ENCODE results near the gene ELOB.
"Not testable (repeated sequence)": the region's sequence is repeated elsewhere in the genome, so short reads cannot be mapped to it uniquely, and the experiment has no call there.

Gene ELOB

DNA sequence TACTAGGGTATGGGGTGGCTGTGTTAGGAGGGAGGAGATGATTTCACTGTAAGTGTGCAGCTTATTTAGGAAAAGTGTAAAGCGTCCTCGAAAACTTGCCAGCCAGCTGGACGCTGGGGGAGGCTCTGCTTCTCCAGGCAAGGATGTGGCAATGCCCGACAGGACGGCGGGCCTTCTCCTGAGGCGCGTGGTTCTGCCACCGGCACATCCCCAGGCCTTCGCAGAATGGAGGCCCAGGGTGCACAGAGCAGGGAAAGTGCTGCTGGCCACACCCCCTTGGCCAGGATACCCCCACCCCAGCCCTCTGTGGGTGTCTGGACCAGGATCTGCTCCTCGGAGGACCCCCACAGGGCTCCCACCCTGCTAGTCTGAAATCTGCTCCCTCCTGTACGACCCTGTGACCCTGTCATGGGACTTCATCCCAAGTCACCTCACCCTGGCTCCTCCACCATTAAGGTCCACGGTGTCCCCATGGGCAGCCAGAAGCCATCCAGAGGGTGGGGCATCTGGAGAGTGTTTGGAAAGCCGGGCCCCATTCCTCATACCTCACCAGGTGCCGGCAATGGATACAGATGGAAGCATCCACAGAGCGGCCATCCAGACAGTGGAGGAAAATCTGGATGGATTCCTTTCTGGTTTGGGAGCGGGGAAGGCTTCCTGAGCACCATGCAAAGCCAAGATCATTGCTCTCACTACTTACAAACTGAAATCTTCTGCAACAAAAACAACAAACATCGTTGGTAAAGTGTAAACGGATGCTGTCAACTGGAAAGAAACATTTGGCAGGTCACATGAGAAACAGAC, 33.9 kb downstream of the ELOB start:
- DNase-seq: no peak

DNA sequence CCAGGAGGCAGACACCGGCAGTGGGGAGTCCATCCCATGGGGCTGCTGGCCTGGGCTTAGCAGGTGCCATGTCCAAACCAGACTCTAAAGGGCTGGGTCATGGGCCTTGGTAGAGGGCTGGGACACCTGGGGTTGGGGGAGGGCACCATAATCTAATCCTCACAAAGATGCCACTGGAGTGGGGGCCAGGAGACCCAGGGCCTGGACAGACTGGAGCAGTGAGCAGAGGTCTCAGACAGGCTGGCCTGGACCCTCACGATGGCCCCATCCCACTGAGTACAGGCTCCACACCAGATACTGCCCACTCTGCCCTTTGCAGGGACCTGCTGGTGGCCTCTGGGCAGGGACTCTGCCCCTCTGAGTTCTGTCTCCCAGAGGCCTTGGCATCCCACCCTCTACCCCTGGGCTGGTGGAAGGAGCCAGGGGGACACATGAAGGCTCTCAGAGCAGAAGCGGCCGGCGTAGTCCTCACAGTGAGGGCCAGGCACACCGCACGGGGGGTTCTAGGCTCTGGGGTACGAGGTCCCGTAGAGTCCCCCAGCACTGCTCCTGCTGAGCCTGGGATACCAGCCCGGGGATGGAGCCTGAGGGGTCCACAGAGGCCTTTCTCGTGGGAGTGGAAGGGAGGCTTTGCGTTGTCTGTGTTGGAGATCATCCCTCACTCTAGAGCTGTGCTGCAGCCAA, 34.6 kb downstream of the ELOB start:
- no peak for DNase-seq

DNA sequence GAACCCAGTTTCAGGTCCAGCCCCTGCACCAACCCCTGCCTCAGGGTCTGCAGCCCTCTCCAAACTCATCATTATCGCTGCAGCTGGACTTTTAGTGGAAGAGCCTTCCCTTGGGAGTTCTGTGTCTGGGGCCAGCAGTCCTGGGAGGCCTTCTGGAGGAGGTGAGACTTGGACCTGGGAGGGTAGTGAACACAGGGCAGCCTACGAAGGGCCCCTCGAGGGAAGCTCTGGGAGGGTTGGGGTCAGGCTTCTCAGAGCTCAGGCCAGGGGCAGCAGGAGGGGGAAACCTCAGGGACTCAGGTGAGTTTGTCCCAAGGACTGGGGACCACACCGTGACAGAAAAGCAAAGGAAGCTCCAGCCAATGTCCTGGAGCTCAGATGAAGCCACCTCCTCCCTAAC, 35.9 kb downstream of the ELOB start:
- DNase-seq: no peak

DNA sequence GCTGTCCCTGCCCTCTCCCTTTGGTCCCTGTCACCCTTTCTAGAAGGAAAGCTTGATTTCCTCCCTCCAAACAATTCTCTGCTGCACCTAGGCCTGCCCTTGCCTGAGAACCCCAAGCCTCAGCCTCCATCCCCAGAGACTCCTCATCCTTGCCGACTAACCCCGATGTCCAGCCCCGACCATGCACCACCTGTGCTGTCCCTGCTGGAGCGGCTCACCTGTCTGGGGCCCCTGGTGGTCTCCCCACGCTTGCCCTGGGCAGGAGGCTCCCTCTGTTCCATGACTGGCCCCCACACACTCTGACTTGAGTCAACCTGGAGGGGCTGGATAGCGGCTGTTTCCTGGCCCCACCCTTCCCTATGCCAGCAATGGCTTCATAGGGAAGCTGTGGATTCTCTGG, 36.6 kb downstream of the ELOB start:
- DNase-seq: no peak

DNA sequence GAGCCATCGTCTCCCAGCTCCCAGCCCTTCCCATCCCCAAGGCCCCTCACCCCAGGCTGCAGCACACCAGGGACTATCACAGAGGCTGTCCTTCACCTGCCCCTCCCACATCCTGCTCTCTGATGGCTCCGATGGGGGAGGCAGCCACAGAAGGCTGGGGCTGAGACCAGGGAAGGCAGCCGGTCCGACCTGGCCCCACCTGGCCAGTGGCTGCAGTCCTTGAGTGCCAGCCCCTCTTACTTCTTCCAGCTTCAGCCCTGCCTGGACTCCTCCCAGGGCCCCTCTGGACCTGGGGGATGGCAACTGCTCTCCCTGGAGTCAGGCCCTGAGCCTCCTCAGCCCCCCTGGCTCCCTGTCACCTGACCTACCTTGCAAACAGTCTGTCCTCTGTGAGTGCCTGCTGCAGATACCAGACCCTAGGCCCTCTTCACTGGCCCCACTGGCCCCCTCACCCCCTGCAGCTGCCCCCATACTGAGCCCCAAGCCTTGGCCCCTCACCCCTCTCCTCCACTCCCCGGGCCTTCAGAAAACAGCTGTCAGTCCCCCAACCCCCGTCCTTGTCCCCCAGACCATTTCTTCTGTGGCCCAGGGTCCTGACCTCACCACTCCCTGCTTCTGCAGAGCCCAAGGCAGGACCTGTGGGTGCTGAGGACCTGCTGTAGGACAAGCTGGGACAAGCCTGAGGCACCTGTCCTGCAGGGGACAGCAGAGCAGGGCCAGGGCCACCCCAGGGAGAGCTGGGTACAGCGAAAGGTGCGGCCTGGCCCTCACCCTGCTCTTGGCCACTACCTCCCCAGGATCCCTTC, 37.3 kb downstream of the ELOB start:
- DNase-seq: no peak

DNA sequence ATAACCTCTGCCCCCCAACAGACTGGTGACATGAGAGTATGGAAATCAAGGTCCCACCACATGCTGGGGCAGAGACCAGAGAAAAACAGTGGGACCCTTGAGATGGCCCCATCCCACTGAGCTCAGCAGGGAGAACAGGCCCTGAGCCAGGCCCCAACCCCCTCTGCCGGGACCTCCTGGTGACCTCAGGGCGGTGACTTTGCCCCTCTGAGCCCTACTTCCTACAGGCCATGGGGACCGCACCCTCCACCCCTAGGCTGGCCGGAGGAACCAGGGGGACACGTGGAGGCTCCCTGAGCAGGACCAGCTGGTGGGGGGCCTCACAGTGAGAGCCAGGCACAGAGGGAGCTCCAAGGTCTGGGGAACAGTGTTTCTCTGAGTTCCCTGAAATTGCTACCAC, 38.5 kb downstream of the ELOB start:
- DNase-seq: no peak

DNA sequence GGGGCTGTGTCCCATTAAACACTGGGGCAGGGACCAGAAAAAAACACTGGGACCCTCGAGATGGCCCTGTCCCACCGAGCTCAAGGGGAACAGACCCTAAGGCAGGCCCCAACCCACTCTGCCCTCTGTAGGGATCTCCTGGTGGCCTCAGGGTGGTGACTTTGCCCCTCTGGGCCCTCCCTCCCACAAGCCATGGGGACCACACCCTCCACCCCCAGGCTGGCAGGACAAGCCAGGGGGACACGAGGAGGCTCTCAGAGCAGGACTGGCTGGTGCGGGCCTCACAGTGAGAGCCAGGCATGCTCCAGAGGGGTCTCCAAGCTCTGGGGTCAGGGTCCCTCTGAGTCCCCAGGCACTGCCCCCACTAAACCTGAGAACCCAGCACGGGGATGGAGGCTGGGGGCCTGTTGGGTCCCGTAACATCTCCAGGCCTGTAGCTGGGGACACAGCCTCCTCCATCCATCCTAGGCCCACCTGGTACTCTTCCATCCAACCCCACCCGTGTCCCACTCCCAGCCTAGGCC, 39.1 kb downstream of the ELOB start:
- no peak for DNase-seq

DNA sequence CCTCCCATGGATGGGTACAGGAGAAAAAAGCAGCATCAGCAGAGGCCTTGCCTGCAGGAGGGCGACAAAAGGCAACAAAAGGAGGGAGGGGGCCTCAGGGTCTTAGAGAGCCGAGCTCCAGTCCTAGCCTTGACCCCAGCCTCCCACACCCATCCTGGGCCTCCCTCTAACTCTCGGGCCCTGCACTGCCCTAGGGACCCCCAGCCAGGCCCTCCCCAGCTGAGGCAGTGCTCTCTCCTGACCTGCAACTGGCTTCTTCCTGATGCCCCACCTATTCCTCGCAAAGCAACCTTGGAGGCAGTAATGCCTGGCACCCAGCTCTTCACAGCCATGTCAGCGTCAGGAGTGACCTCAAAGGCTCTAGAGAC, 39.9 kb downstream of the ELOB start:
- no peak for DNase-seq

DNA sequence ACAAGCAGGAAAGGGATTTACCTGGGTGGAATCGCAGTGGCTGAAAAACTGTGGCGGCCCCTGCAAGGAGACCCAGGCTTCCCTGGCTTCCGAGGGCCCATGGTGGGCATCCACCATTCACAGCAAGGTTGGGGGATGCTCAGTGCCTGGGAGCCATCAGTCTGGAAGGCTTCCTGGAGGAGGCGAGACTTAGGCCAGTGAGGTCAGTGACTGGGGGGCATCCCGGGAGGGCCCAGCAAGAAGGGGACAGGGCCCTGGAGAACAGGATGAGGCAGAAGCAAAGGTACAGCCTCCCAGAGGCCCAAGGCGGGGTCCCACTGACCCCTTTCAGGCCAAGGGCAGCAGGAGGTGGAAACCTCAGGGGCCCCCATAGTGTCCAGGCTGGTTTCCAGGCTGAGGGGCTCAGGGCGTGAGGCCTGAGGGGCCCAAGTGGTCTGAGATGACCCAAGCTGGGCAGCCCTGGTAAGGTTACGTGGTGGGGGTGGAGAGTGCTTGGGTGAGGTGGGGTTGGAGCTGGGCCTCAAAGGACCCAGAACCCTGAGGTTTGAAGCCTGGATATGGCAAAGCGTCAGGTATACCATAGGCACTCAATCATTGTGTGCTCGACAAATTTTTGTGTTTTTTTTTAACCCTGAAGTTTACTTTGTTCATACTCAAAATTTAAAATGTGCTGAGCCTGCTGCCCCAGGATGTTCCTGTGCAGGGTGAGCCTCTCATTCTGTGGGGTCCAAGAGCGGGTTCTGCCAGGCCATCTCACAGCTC, 40.4 kb downstream of the ELOB start:
- no peak for DNase-seq

DNA sequence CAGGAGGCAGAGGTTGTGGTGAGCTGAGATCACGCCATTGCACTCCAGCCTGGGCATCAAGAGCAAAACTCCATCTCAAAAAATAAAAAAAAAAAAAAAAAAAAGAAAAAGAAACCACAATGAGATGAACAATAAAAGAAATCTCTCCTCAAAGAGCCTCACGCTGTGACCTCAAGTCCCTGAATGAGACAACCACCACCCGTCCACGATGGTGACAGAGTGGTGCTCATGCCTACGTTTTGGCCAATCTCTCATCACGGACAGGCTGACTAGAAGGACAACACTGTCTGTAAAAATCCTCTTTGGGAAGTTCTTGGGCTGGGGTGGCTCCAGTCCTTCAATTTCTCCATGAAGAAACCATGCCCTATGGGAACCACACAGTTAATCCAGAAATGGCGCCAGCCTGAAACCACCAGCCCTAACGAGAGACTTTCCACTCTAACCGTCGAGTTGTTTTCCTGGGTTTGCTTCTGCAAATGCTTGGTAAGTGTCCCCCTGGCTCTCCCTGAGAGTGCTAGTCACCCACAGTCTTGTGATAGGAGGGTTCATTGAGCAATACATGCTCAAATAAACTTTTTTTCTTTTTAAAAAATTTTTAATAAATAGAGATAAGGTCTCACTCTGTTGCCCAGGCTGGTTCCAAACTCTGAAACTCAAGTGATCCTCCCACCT, 42.1 kb downstream of the ELOB start:
- no peak for DNase-seq

DNA sequence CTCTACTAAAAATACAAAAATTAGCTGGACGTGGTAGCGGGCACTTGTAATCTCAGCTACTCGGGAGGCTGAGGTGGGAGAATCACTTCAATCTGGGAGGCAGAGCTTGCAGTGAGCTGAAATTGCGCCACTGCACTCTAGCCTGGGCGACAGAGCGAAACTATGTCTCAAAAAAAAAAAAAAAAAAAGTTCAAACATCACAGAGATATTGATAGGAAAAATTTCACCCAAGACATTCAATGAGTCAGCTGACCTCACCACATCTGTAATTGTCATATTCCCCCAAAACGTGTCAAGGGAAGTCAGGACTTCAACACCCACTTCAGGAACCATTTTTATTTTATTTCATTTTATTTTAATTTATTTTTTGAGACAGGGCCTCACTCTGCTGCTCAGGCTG, 49.0 kb downstream of the ELOB start:
- DNase-seq: no peak

DNA sequence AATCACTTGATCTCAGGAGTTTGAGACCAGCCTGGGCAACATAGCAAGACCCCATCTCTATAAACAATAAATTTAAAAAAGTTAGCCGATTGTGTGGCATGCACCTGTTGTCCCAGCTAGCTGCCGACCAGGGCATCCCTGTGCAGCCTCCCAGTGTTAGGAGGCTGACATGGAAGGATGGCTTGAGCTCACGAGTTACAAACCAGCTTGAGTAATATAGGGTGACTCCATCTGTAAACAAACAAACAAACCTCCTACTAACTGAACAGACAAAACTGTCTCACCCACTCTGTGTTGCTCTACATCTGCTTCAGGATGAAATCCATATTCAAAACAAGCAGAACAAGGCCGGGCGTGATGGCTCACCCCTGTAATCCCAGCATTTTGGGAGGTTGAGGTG, 50.2 kb downstream of the ELOB start:
- no peak for DNase-seq

DNA sequence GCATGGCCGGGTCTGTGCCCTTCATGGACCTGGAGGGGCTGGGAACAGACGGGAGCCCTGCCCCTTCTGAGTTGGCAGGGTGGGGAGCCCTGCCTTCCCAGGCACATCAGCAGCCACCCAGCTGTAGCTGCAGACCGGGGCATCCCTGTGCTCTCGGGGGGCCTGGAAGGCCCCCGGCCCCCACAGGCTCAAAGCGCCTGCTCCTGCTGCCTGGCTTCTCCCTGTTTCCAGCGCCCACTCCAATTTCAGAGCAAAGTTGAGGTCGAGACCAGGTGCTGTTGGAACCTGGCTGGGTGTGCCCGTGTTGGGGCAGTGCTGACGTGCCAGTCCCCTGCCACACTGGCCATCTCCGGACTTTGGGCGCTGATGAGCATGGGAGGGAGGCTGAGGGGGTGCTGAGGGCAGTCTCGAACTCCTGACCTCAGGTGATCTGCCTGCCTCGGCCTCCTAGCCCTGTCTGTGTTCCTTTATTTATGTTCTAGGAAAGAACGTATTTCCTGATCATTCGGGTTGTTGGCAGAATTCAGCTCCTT, 52.2 kb downstream of the ELOB start:
- no peak for DNase-seq

DNA sequence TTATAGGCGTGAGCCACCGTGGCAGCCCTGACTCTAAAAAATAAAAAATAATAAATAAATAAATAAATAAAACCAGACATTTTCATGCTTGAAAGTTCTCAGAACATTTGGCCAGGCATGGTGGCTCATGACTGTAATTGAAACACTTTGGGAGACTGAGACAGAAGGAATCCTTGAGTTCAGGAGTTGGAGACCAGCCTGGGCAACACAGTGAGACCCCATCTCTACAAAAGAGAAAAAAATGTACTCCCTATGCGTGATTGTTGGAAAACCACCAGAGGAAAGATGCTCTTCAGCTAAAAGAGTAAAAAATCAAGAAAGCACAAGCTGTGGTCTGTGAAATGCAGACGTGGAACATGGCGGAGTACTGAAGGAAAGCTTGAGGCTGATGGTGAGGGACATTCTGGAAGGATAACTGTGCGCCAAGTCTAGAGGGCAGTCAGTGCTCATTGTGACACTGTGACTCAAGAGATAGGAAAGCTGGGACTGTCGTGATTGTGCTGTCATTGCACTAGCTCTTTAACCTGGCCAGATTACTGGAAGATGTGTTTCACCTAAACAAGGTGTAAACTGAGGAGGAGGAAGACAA, 52.9 kb downstream of the ELOB start:
- no peak for DNase-seq

DNA sequence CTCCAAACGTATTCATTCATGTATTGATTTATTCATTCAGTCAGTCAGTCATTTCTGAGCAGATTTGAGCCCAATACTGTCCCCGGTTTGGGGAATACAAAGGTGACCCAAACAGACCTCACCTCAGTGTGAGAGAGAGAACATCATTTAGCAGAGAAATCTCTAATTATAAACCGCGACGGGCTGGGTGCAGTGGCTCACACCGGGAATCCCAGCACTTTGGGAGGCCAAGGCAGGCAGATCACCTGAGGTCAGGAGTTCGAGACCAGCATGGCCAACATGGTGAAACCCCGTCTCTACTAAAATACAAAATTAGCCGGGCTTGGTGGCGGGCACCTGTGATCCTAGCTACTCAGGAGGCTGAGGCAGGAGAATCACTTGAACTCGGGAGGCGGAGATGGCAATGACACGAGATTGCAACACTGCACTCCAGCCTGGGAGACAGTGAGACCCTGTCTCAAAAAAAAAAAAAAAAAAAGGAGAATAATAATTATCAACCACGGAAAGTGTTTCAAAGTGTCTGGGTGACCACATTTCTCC, 55.4 kb downstream of the ELOB start:
- not testable (repeated sequence) for DNase-seq
